NCI-H446 (cell line): ENCODE measurements around the gene SLC35B4.

Experiments used
- DNase-seq, 2 experiments: peaks; one replicate each; lab custom pipeline; 2025; lab: John Stamatoyannopoulos, UW

SLC35B4 gene

GRCh38 chr7:134290286-134290685 lies 26.4 kb downstream of the SLC35B4 start:
- DNase-seq, result no peak

- DNase-seq, result no peak
Measured at GRCh38 chr7:134289841-134290240, 26.9 kb downstream of the SLC35B4 start.

- no peak for DNase-seq
Measured at GRCh38 chr7:134289423-134289822, 27.3 kb downstream of the SLC35B4 start.

- DNase-seq, result no peak
Measured at GRCh38 chr7:134287916-134288659, 28.6 kb downstream of the SLC35B4 start.

GRCh38 chr7:134284952-134285351 lies 31.8 kb downstream of the SLC35B4 start:
- DNase-seq, result no peak

GRCh38 chr7:134284011-134284410 lies 32.7 kb downstream of the SLC35B4 start:
- DNase-seq, result no peak

GRCh38 chr7:134280508-134280907 lies 36.2 kb downstream of the SLC35B4 start:
- DNase-seq, result no peak

GRCh38 chr7:134279898-134280297 lies 36.8 kb downstream of the SLC35B4 start:
- no peak for DNase-seq

- DNase-seq, result no peak
Measured at GRCh38 chr7:134279336-134279735, 37.4 kb downstream of the SLC35B4 start.

- no peak for DNase-seq
Measured at GRCh38 chr7:134278502-134279153, 38.1 kb downstream of the SLC35B4 start.

- no peak for DNase-seq
Measured at GRCh38 chr7:134276951-134277350, 39.8 kb downstream of the SLC35B4 start.

- no peak for DNase-seq
Measured at GRCh38 chr7:134262322-134262721, 54.4 kb downstream of the SLC35B4 start.

GRCh38 chr7:134255814-134256213 lies 60.9 kb downstream of the SLC35B4 start:
- peak; percentile 21 to 76 for DNase-seq

- peak in 1 of 2 experiments; percentile 34 for DNase-seq
Measured at GRCh38 chr7:134254311-134254710, 62.4 kb downstream of the SLC35B4 start.

- DNase-seq, result no peak
Measured at GRCh38 chr7:134248196-134248595, 68.5 kb downstream of the SLC35B4 start.

GRCh38 chr7:134246761-134247160 lies 70.0 kb downstream of the SLC35B4 start:
- DNase-seq, result no peak

GRCh38 chr7:134246347-134246746 lies 70.4 kb downstream of the SLC35B4 start:
- DNase-seq, result no peak

GRCh38 chr7:134245253-134245652 lies 71.5 kb downstream of the SLC35B4 start:
- DNase-seq, result no peak
